ENCODE data around the gene HECW1.

- TF ChIP-seq CTCF (IDR thresholded peaks at IDR 0.05), result no peak
- no peak for TF ChIP-seq POLR2A (IDR thresholded peaks at IDR 0.05)
Measured at GRCh38 chr7:43248553-43248952, 136.1 kb downstream of the HECW1 start.

Data from heart left ventricle (tissue), 13 donors.